ENCODE measurements around the gene CCIN. TPM values are rescaled to one million over a fixed set of nuclear protein-coding genes. Genes with fewer than 3 reads are reported as not detected.
"Not testable (repeated sequence)": the region's sequence is repeated elsewhere in the genome, so short reads cannot be mapped to it uniquely, and the experiment has no call there.

CCIN gene
- polyA plus RNA-seq (2012; ENCODE audit: missing spikeins) = not detected

- DNase-seq (ENCODE audit: insufficient read length) (no peak), FAIRE-seq (no peak)
- TF ChIP-seq POLR2AphosphoS5 (IDR thresholded peaks at IDR 0.05; ENCODE audit: low read depth, low read length) (no peak), POLR2A (IDR thresholded peaks at IDR 0.05; ENCODE audit: low read depth, low read length) (no peak), TAF1 (IDR thresholded peaks at IDR 0.05; ENCODE audit: borderline replicate concordance, low read depth, low read length) (no peak)
Observed at GRCh38 chr9:36169166-36169565, at the start of gene CCIN. TSS of gene CCIN (plus strand) at chr9:36169388. CDS start at chr9:36169503, 115 bp downstream.

DNA sequence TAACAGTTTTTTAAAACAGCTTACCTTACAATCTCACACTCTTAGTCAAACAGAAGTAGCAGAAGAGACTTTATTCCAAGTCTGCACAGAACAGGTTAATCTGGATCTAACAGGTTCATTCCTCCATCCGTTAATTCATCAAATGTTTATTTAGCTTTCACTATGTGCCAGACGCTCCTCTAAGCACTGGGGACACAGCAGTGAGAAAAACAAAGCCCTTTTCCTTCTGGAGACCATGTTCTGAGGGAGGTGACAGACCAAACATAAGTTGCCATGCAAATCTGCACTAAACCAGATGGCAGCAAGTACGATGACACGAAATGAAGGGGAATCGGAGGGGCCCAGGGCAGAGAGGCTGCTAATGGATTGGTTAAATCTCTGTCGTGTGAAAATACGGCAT is 49.7 kb upstream of the CCIN start:
- FAIRE-seq (no peak), DNase-seq (ENCODE audit: insufficient read length) (no peak)
- no peak for TF ChIP-seq POLR2AphosphoS5 (IDR thresholded peaks at IDR 0.05; ENCODE audit: low read depth, low read length)
- TF ChIP-seq POLR2A (IDR thresholded peaks at IDR 0.05; ENCODE audit: low read depth, low read length) = no peak
- TF ChIP-seq TAF1 (IDR thresholded peaks at IDR 0.05; ENCODE audit: borderline replicate concordance, low read depth, low read length) = no peak

- DNase-seq (ENCODE audit: insufficient read length) (no peak), FAIRE-seq (no peak)
- TF ChIP-seq TAF1 (IDR thresholded peaks at IDR 0.05; ENCODE audit: borderline replicate concordance, low read depth, low read length) (no peak), POLR2A (IDR thresholded peaks at IDR 0.05; ENCODE audit: low read depth, low read length) (no peak), POLR2AphosphoS5 (IDR thresholded peaks at IDR 0.05; ENCODE audit: low read depth, low read length) (no peak)
Observed at GRCh38 chr9:36120705-36121104, 48.5 kb upstream of the CCIN start.

DNA sequence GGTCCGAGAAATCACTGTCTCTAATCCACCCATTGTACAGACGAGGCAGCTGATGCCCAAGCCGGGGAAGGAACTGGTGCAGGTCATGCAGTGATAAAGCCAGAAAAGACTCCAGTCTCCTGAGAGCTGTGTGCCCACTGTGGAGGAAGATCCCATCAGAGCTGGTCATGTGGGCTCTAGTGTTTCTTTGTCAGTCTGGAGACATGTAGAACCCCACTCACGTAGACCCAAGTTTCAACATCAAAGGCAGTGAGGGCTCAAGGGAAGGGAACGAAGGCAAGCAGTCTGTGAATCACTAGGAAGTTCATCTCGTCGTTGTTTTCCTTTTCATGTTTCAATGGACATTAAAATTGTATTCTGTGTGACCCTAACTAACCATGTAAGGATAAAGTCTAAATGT is 47.2 kb upstream of the CCIN start:
- TF ChIP-seq POLR2AphosphoS5 (IDR thresholded peaks at IDR 0.05; ENCODE audit: low read depth, low read length) = no peak
- no peak for TF ChIP-seq TAF1 (IDR thresholded peaks at IDR 0.05; ENCODE audit: borderline replicate concordance, low read depth, low read length)
- no peak for TF ChIP-seq POLR2A (IDR thresholded peaks at IDR 0.05; ENCODE audit: low read depth, low read length)
- no peak for FAIRE-seq

GRCh38 chr9:36123515-36123914 is 45.7 kb upstream of the CCIN start:
- FAIRE-seq = no peak
- TF ChIP-seq POLR2AphosphoS5 (IDR thresholded peaks at IDR 0.05; ENCODE audit: low read depth, low read length) (no peak), POLR2A (IDR thresholded peaks at IDR 0.05; ENCODE audit: low read depth, low read length) (no peak), TAF1 (IDR thresholded peaks at IDR 0.05; ENCODE audit: borderline replicate concordance, low read depth, low read length) (no peak)
- DNase-seq (ENCODE audit: insufficient read length) = no peak

More for the DNA sequence above, 47.2 kb upstream of the CCIN start:
- DNase-seq (ENCODE audit: insufficient read length) = no peak

- DNase-seq (ENCODE audit: insufficient read length) (no peak), FAIRE-seq (no peak)
- TF ChIP-seq POLR2AphosphoS5 (IDR thresholded peaks at IDR 0.05; ENCODE audit: low read depth, low read length) (no peak), POLR2A (IDR thresholded peaks at IDR 0.05; ENCODE audit: low read depth, low read length) (no peak), TAF1 (IDR thresholded peaks at IDR 0.05; ENCODE audit: borderline replicate concordance, low read depth, low read length) (no peak)
Observed at GRCh38 chr9:36125062-36125855, 43.9 kb upstream of the CCIN start.

- DNase-seq (ENCODE audit: insufficient read length) = no peak
- TF ChIP-seq POLR2A (IDR thresholded peaks at IDR 0.05; ENCODE audit: low read depth, low read length) = no peak
- no peak for TF ChIP-seq TAF1 (IDR thresholded peaks at IDR 0.05; ENCODE audit: borderline replicate concordance, low read depth, low read length)
- no peak for TF ChIP-seq POLR2AphosphoS5 (IDR thresholded peaks at IDR 0.05; ENCODE audit: low read depth, low read length)
- FAIRE-seq = no peak
Observed at GRCh38 chr9:36126016-36126730, 43.0 kb upstream of the CCIN start.

- DNase-seq (ENCODE audit: insufficient read length) = no peak
- no peak for FAIRE-seq
- TF ChIP-seq TAF1 (IDR thresholded peaks at IDR 0.05; ENCODE audit: borderline replicate concordance, low read depth, low read length) (no peak), POLR2A (IDR thresholded peaks at IDR 0.05; ENCODE audit: low read depth, low read length) (no peak), POLR2AphosphoS5 (IDR thresholded peaks at IDR 0.05; ENCODE audit: low read depth, low read length) (no peak)
Observed at GRCh38 chr9:36127652-36128244, 41.4 kb upstream of the CCIN start.

- no peak for DNase-seq (ENCODE audit: insufficient read length)
- no peak for FAIRE-seq
- no peak for TF ChIP-seq TAF1 (IDR thresholded peaks at IDR 0.05; ENCODE audit: borderline replicate concordance, low read depth, low read length)
- TF ChIP-seq POLR2AphosphoS5 (IDR thresholded peaks at IDR 0.05; ENCODE audit: low read depth, low read length) = no peak
- no peak for TF ChIP-seq POLR2A (IDR thresholded peaks at IDR 0.05; ENCODE audit: low read depth, low read length)
Observed at GRCh38 chr9:36128349-36128748, 40.8 kb upstream of the CCIN start.

DNA sequence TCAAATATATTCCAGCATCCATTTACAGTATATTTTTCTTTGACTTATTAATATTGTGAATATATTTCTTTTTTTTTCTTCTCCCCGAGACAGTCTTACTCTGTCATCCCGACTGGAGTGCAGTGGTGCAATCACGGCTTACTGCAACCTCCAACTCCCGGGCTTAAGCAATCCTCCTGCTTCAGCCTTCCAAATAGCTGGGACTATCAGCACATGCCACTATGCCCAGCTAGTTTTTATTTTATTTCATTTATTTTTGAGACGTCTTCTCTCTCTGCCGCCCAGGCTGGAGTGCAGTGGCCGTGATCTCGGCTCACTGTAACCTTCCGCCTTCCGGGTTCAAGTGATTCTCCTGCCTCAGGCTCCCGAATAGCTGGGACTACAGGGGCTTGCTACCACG is 40.0 kb upstream of the CCIN start:
- no peak for DNase-seq (ENCODE audit: insufficient read length)
- TF ChIP-seq POLR2A (IDR thresholded peaks at IDR 0.05; ENCODE audit: low read depth, low read length) (no peak), POLR2AphosphoS5 (IDR thresholded peaks at IDR 0.05; ENCODE audit: low read depth, low read length) (no peak), TAF1 (IDR thresholded peaks at IDR 0.05; ENCODE audit: borderline replicate concordance, low read depth, low read length) (no peak)
- no peak for FAIRE-seq

GRCh38 chr9:36131666-36132065 is 37.5 kb upstream of the CCIN start:
- DNase-seq (ENCODE audit: insufficient read length); FAIRE-seq: not testable (repeated sequence)

All from GM12892 (cell line).